Jurkat, Clone E6-1 (cell line): ENCODE measurements around the gene NOX3. TPM values are rescaled to one million over a fixed set of nuclear protein-coding genes. Genes with fewer than 3 reads are reported as not detected.
"Not testable (repeated sequence)": the region's sequence is repeated elsewhere in the genome, so short reads cannot be mapped to it uniquely, and the experiment has no call there.

ENCODE experiments used
- DNase-seq: peaks from one replicate; pipeline ENCODE4 v3.0.0-alpha.2; 2011; ENCODE audit warnings: low read depth, low spot score
- H3K4me3 ChIP-seq: 2 replicates; pipeline ENCODE4 v1.5.1; 2011; ENCODE audit warnings: mild to moderate bottlenecking, low read length, control low read depth, moderate library complexity
- polyA plus RNA-seq: library from polyadenylated mRNA; unstranded; fragments of >200 nt; gene quantifications from one replicate; pipeline ENCODE4 v1.2.1, GENCODE V29; 2012; ENCODE audit warnings: missing spikeins; ENCODE audit not compliant: insufficient read length, insufficient read depth

NOX3 gene
- not detected for polyA plus RNA-seq

GRCh38 chr6:155455766-155456165, at the start of gene NOX3:
Gene NOX3 (minus strand): TSS chr6:155455839. CDS start chr6:155455800, 39 bp downstream.
- no peak for DNase-seq
- no peak within 1 kb of the TSS for H3K4me3 ChIP-seq

GRCh38 chr6:155504848-155505607, 49.4 kb upstream of the NOX3 start:
- no peak for DNase-seq
- no peak overlapping the region for H3K4me3 ChIP-seq

- DNase-seq: no peak
- H3K4me3 ChIP-seq: no peak overlapping the region
These were observed 46.8 kb upstream of the NOX3 start for GRCh38 chr6:155502393-155502792.

GRCh38 chr6:155499574-155499973, 43.9 kb upstream of the NOX3 start:
- no peak for DNase-seq
- no peak overlapping the region for H3K4me3 ChIP-seq

GRCh38 chr6:155498370-155498769, 42.7 kb upstream of the NOX3 start:
- no peak for DNase-seq
- H3K4me3 ChIP-seq: no peak overlapping the region

GRCh38 chr6:155497273-155497672, 41.6 kb upstream of the NOX3 start:
- DNase-seq: no peak
- H3K4me3 ChIP-seq: no peak overlapping the region

GRCh38 chr6:155495011-155495768, 39.6 kb upstream of the NOX3 start:
- DNase-seq: no peak
- no peak overlapping the region for H3K4me3 ChIP-seq

- H3K4me3 ChIP-seq: no peak overlapping the region
- DNase-seq: no peak
These were observed 38.1 kb upstream of the NOX3 start for GRCh38 chr6:155493694-155494143.

GRCh38 chr6:155493026-155493693, 37.5 kb upstream of the NOX3 start:
- no peak for DNase-seq
- H3K4me3 ChIP-seq: no peak overlapping the region

GRCh38 chr6:155492061-155492735, 36.6 kb upstream of the NOX3 start:
- H3K4me3 ChIP-seq: no peak overlapping the region
- no peak for DNase-seq

- H3K4me3 ChIP-seq: no peak overlapping the region
- DNase-seq: no peak
These were observed 35.8 kb upstream of the NOX3 start for GRCh38 chr6:155491421-155491820.

- DNase-seq: not testable (repeated sequence)
These were observed 32.6 kb upstream of the NOX3 start for GRCh38 chr6:155488197-155488596.

GRCh38 chr6:155487371-155488130, 31.9 kb upstream of the NOX3 start:
- no peak overlapping the region for H3K4me3 ChIP-seq
- no peak for DNase-seq

More at GRCh38 chr6:155488197-155488596, 32.6 kb upstream of the NOX3 start:
- not testable (repeated sequence) for H3K4me3 ChIP-seq

GRCh38 chr6:155486721-155487294, 31.2 kb upstream of the NOX3 start:
- DNase-seq: no peak
- H3K4me3 ChIP-seq: no peak overlapping the region

GRCh38 chr6:155485756-155486155, 30.1 kb upstream of the NOX3 start:
- no peak overlapping the region for H3K4me3 ChIP-seq
- DNase-seq: no peak

GRCh38 chr6:155483858-155484257, 28.2 kb upstream of the NOX3 start:
- H3K4me3 ChIP-seq: no peak overlapping the region
- no peak for DNase-seq

GRCh38 chr6:155481215-155481614, 25.6 kb upstream of the NOX3 start:
- no peak for DNase-seq
- no peak overlapping the region for H3K4me3 ChIP-seq

- no peak for DNase-seq
- no peak overlapping the region for H3K4me3 ChIP-seq
These were observed 18.1 kb upstream of the NOX3 start for GRCh38 chr6:155473741-155474140.
